C4-2B (cell line): ENCODE measurements around the gene PRKCB.

Experiments used
- ZFX ChIP-seq: fragments of 450-650 bp; IDR thresholded peaks from 2 replicates; pipeline ENCODE4 v1.6.1; 2017
- TF ChIP-seq, protein P1 (sequence below): fragments of 450-650 bp; conservative IDR thresholded peaks from 2 replicates; pipeline ENCODE4 v1.5.1; 2017; ENCODE audit warnings: mild to moderate bottlenecking

DNA sequence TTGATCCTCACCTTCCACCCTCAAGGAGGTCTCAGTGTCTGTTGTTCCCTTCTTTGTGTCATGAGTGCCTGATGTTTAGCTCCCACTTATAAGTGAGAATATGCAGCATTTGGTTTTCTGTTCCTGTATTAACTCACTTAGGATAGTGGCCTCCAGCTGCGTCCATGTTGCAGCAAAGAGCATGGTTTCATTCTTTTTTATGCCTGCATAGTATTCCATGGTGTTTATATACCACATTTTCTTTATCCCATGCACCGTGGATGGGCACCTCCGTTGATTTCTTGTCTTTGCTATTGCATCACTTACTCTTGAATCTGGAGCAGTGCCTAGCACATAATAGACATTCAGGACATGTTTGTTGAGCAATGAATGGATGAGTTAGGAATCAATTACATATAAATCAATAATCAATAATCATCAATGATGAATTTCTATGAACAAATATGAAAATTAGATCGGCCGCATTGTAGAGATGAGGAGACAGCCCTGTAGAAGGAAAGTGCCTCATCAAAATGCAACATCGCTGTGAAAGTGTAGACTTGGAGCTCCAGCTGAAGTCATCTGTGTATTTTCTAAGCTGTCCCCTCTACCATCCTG lies 129.5 kb downstream of the PRKCB start:
- TF ChIP-seq, protein P1, sequence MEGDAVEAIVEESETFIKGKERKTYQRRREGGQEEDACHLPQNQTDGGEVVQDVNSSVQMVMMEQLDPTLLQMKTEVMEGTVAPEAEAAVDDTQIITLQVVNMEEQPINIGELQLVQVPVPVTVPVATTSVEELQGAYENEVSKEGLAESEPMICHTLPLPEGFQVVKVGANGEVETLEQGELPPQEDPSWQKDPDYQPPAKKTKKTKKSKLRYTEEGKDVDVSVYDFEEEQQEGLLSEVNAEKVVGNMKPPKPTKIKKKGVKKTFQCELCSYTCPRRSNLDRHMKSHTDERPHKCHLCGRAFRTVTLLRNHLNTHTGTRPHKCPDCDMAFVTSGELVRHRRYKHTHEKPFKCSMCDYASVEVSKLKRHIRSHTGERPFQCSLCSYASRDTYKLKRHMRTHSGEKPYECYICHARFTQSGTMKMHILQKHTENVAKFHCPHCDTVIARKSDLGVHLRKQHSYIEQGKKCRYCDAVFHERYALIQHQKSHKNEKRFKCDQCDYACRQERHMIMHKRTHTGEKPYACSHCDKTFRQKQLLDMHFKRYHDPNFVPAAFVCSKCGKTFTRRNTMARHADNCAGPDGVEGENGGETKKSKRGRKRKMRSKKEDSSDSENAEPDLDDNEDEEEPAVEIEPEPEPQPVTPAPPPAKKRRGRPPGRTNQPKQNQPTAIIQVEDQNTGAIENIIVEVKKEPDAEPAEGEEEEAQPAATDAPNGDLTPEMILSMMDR, result no peak
- no peak for TF ChIP-seq ZFX
